Peyer's patch (tissue), 4 donors: Measurements from ENCODE around the gene FKBP15.

Experiments used
- POLR2A ChIP-seq, 2 donors: fragments of 450-650 bp; IDR thresholded peaks; one replicate each; pipeline ENCODE4 v1.5.1; 2017; ENCODE audit warnings: antibody characterized with exemption in 2 of 2, mild to moderate bottlenecking in 2 of 2, moderate library complexity in 2 of 2
- TF ChIP-seq, protein P1 (sequence below), 6 experiments: fragments of 450-650 bp in 4 of 6; fragments of 200-600 bp in 2 of 6; sonication (generic) in 1 of 6; IDR thresholded peaks; one replicate each; pipeline ENCODE4 v1.5.1; 2017 to 2019; ENCODE audit warnings: antibody characterized with exemption in 6 of 6, mild to moderate bottlenecking in 3 of 6, moderate library complexity in 1 of 6

GRCh38 chr9:113220467-113221002, 542 bp downstream of the FKBP15 start:
- TF ChIP-seq, protein P1, sequence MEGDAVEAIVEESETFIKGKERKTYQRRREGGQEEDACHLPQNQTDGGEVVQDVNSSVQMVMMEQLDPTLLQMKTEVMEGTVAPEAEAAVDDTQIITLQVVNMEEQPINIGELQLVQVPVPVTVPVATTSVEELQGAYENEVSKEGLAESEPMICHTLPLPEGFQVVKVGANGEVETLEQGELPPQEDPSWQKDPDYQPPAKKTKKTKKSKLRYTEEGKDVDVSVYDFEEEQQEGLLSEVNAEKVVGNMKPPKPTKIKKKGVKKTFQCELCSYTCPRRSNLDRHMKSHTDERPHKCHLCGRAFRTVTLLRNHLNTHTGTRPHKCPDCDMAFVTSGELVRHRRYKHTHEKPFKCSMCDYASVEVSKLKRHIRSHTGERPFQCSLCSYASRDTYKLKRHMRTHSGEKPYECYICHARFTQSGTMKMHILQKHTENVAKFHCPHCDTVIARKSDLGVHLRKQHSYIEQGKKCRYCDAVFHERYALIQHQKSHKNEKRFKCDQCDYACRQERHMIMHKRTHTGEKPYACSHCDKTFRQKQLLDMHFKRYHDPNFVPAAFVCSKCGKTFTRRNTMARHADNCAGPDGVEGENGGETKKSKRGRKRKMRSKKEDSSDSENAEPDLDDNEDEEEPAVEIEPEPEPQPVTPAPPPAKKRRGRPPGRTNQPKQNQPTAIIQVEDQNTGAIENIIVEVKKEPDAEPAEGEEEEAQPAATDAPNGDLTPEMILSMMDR (IDR thresholded peaks at IDR 0.05), result no peak
- TF ChIP-seq POLR2A (IDR thresholded peaks at IDR 0.05), result no peak
